GM12873 (cell line): ENCODE data around the gene TIMD4.

ENCODE experiments used
- CTCF ChIP-seq: IDR thresholded peaks from 2 replicates; pipeline ENCODE4 v1.5.1; 2012; ENCODE audit warnings: low read depth, mild to moderate bottlenecking, moderate library complexity, low read length, control low read depth; ENCODE audit not compliant: insufficient read depth; ENCODE audit errors: missing control alignments

The TIMD4 gene

DNA sequence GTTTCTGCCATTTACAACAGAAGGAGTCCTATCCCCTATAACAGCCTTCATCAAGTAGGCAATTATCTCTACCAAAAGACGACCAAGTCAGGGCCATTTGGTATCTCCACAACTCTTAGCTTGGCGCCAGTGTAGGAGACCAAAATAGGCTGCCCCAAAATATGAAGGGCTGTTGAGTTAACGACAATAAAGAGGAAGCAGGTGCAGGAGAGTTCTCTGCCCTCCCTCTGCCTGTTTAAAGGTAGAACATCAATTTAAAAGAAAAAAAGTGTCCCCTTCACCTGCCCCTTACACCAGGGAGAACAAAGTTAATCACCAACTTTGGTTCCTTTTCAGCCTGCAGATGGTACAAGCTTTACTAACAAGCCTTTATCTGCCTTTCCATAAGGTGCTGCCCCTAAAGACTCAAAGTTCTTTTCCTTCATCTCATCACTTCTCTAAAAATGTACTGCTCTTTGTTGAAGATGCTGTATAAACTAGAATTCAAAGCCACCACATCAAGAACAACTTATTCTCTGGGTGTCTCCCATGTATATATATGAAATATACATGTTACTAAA is 79.6 kb downstream of the TIMD4 start:
- TF ChIP-seq CTCF, result no peak

DNA sequence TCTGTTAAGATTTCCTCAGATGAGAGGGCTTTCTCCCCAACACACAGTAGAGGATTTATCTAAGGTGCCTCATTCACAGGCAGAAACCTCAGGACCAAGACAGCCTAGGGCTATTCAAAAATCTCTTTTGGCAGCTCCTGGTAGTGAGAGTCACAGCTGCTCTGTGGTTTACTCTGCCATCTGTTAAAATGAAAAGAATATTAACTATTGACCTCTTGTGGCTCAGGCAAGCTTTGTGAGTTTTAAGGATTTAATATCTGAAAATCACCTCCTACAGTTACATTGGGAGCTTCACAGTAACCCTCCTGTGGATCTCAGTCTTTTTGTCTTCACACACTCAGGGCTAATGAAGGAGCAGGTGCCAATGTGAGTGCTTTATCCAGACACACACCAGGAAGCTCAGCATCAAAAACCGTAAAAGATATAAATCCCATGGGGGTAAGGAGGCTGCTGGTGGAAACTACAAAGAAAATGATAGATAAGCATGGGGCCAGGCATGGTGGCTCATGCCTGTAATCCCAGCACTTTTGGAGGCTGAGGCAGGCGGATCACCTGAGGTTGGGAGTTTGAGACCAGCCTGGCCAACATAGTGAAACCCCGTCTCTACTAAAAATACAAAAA is 83.3 kb downstream of the TIMD4 start:
- TF ChIP-seq CTCF, result no peak

DNA sequence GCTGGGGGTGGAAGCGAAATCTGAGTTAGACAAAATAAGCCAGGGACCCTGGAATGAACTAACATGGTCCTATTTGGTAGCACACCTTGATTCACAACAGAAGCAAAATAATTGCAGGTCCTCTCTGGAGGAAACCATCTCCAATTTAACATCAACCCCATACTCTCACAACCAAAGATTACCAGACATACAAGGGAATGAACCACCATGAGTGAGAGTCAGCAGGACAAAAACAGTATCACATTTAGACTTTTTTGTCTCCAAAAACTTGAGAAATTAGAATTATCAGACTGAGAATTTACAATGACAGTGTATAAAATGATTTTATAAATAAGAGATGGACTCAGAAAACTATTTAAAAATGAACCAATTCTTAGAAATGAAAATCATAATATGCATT is 91.8 kb downstream of the TIMD4 start:
- no peak for TF ChIP-seq CTCF

- TF ChIP-seq CTCF, result no peak
Measured at GRCh38 chr5:156870498-156870839, 92.6 kb downstream of the TIMD4 start.
